ENCODE results near the gene ABCF1. TPM values are rescaled to one million over a fixed set of nuclear protein-coding genes. Genes with fewer than 3 reads are reported as not detected.

ABCF1 gene
- total RNA-seq, 4 donors from 2014 or later, result 31.4 to 64.5 (median 36.9) TPM

GRCh38 chr6:30544666-30545272, 26.5 kb upstream of the ABCF1 start:
- TF ChIP-seq CTCF (IDR thresholded peaks at IDR 0.05) (peak; percentile 62 to 83 (median 78)), POLR2A (IDR thresholded peaks at IDR 0.05) (no peak)
- H3K9me3 ChIP-seq, result no peaks in the 10 kb centered on the region

GRCh38 chr6:30547454-30547853, 23.8 kb upstream of the ABCF1 start:
- peaks cover 0 to 72% (median 10%) of the 10 kb centered on the region in 3 donors for H3K36me3 ChIP-seq

More at GRCh38 chr6:30544666-30545272, 26.5 kb upstream of the ABCF1 start:
- Histone ChIP-seq H3K27me3 (no peaks in the 10 kb centered on the region), H3K36me3 (peaks cover 0 to 45% (median 0%) of the 10 kb centered on the region in 3 donors), H3K4me3 (no peak overlapping the region), H3K4me1 (peaks cover 0 to 21% (median 0%) of the 10 kb centered on the region in 4 donors), H3K27ac (peak overlapping the region in 1 of 4 donors; percentile 33)
- no peak for DNase-seq (ENCODE audit: low spot score in 2 of 2)
- 27 to 29% methylated on average over 6 of the region's 6 CpGs for WGBS, 2 donors

GRCh38 chr6:30548375-30548774, 22.9 kb upstream of the ABCF1 start:
- TF ChIP-seq EP300 (IDR thresholded peaks at IDR 0.05) (no peak), CTCF (IDR thresholded peaks at IDR 0.05) (no peak), POLR2A (IDR thresholded peaks at IDR 0.05) (no peak)
- peaks cover 0 to 81% (median 14%) of the 10 kb centered on the region in 3 donors for H3K36me3 ChIP-seq
- no peak for DNase-seq (ENCODE audit: low spot score in 2 of 2)
- H3K27ac ChIP-seq, result no peak overlapping the region
- H3K9me3 ChIP-seq, result no peaks in the 10 kb centered on the region
- no peaks in the 10 kb centered on the region for H3K27me3 ChIP-seq
- 56 to 60% methylated on average over 2 of the region's 2 CpGs for WGBS, 2 donors
- no peak overlapping the region for H3K4me3 ChIP-seq
- peaks cover 0 to 8% (median 0%) of the 10 kb centered on the region in 4 donors for H3K4me1 ChIP-seq

More at GRCh38 chr6:30547454-30547853, 23.8 kb upstream of the ABCF1 start:
- Histone ChIP-seq H3K9me3 (no peaks in the 10 kb centered on the region), H3K27ac (no peak overlapping the region), H3K4me3 (no peak overlapping the region), H3K4me1 (peaks cover 0 to 8% (median 0%) of the 10 kb centered on the region in 4 donors), H3K27me3 (no peaks in the 10 kb centered on the region)
- no peak for DNase-seq (ENCODE audit: low spot score in 2 of 2)
- TF ChIP-seq POLR2A (IDR thresholded peaks at IDR 0.05) (no peak), CTCF (IDR thresholded peaks at IDR 0.05) (no peak), EP300 (IDR thresholded peaks at IDR 0.05) (no peak)
- 90% methylated on average over 6 of the region's 6 CpGs for WGBS, 2 donors

GRCh38 chr6:30554404-30554803, 16.8 kb upstream of the ABCF1 start:
- Histone ChIP-seq H3K4me1 (peaks cover 0 to 36% (median 14%) of the 10 kb centered on the region in 4 donors), H3K27me3 (no peaks in the 10 kb centered on the region), H3K36me3 (peaks cover 0 to 52% (median 14%) of the 10 kb centered on the region in 3 donors), H3K4me3 (no peak overlapping the region), H3K9me3 (no peaks in the 10 kb centered on the region), H3K27ac (peak overlapping the region in 2 of 4 donors; percentile 97 to 99)
- TF ChIP-seq POLR2A (IDR thresholded peaks at IDR 0.05) (no peak), EP300 (IDR thresholded peaks at IDR 0.05) (no peak), CTCF (IDR thresholded peaks at IDR 0.05) (no peak)
- 89 to 90% methylated on average over 4 of the region's 4 CpGs for WGBS, 2 donors
- no peak for DNase-seq (ENCODE audit: low spot score in 2 of 2)

Data from tibial nerve (tissue), 4 donors.